ENCODE results near the gene PDE3B. TPM values are rescaled to one million over a fixed set of nuclear protein-coding genes. Genes with fewer than 3 reads are reported as not detected.
"Not testable (repeated sequence)": the region's sequence is repeated elsewhere in the genome, so short reads cannot be mapped to it uniquely, and the experiment has no call there.

PDE3B gene
- total RNA-seq, 1 donor from 2014 or later = 34.3 TPM

DNA sequence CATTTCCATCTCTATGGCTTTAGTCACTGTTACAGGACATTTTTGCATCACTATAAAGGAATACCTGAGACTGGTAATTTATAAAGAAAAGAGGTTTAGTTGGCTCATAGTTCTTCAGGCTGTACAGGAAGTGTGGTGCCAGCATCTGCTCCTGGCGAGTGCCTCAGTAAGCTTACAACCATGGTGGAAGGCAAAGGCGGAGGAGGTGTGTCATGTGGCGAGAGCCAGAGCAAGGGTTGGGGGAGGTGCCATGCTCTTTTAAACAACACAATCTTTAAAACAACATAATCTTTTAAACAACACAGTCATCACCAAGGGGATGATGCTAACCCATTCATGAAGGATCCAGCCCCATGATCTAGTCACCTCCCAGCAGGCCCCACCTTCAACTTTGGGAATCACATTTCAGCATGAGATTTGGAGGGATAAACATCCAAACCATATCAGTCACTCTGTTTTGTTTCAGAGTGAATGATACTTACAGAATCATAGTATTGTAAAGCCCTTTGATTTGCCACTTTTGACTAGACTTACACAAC lies 103.3 kb downstream of the PDE3B start:
- no peak overlapping the region for H3K4me3 ChIP-seq
- DNase-seq = no peak
- H3K9me3 ChIP-seq = no peaks in the 10 kb centered on the region
- H3K36me3 ChIP-seq = no peaks in the 10 kb centered on the region
- TF ChIP-seq CTCF (IDR thresholded peaks at IDR 0.05) = no peak
- H3K27me3 ChIP-seq (ENCODE audit: low read depth) = no peaks in the 10 kb centered on the region
- no peak overlapping the region for H3K27ac ChIP-seq
- intact Hi-C loops (cut with DNase I) = no loop called here
- no peak for ATAC-seq
- peaks cover 8% of the 10 kb centered on the region for H3K4me1 ChIP-seq

DNA sequence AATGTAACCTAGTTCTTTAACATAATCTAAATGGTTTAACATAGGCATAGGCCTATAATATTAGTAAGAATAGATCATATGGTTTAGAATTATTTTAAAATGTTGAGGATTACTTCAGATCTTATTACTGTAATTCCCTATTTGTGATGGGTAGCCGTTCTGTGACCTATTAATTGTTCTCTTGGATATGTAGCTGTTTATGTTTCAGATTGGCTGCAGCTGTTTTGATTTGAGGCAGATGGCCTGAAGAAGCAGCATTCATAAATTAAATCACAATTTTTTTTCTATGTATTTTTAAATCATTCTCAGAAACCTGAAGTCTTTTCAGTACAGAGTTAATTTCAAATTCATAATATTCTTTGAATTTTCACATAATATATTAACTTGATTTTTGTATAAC lies 104.5 kb downstream of the PDE3B start:
- no peak for DNase-seq
- intact Hi-C loops (cut with DNase I) = no loop called here

DNA sequence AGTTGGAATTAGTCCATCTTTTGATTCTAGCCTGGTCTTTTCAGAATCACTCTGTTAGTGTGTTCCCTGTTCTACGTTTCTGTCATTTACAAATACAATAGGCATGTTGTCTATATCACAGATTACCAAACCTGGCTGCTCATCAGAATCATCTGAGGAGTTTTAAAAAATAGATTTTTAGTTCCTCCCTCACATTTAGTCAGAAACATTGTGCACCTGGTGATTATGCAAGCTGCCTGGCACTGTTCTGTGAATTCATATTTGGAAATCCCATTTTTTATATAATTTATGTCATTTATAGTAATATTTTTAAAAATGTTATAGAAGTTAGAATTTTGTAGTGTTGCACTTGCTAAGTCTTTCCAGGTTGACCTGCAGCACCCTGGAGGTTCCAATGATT lies 107.3 kb downstream of the PDE3B start:
- H3K27me3 ChIP-seq (ENCODE audit: low read depth) = no peaks in the 10 kb centered on the region
- ATAC-seq (no peak), DNase-seq (no peak)
- no peak overlapping the region for H3K27ac ChIP-seq
- intact Hi-C loops (cut with DNase I) = no loop called here
- H3K4me1 ChIP-seq = peaks cover 8% of the 10 kb centered on the region
- no peaks in the 10 kb centered on the region for H3K9me3 ChIP-seq
- TF ChIP-seq CTCF (IDR thresholded peaks at IDR 0.05) = no peak
- no peaks in the 10 kb centered on the region for H3K36me3 ChIP-seq
- H3K4me3 ChIP-seq = no peak overlapping the region

More for the DNA sequence above, 104.5 kb downstream of the PDE3B start:
- peaks cover 8% of the 10 kb centered on the region for H3K4me1 ChIP-seq
- no peak for ATAC-seq
- TF ChIP-seq CTCF (IDR thresholded peaks at IDR 0.05) = no peak
- no peak overlapping the region for H3K4me3 ChIP-seq
- H3K27me3 ChIP-seq (ENCODE audit: low read depth) = no peaks in the 10 kb centered on the region
- no peak overlapping the region for H3K27ac ChIP-seq
- no peaks in the 10 kb centered on the region for H3K9me3 ChIP-seq
- no peaks in the 10 kb centered on the region for H3K36me3 ChIP-seq

- Histone ChIP-seq H3K36me3 (no peaks in the 10 kb centered on the region), H3K27ac (no peak overlapping the region), H3K4me1 (peaks cover 8% of the 10 kb centered on the region), H3K9me3 (no peaks in the 10 kb centered on the region), H3K27me3 (ENCODE audit: low read depth) (no peaks in the 10 kb centered on the region), H3K4me3 (no peak overlapping the region)
- intact Hi-C loops (cut with DNase I) = no loop called here
- ATAC-seq (no peak), DNase-seq (no peak)
- no peak for TF ChIP-seq CTCF (IDR thresholded peaks at IDR 0.05)
Observed at GRCh38 chr11:14751975-14752407, 108.4 kb downstream of the PDE3B start.

DNA sequence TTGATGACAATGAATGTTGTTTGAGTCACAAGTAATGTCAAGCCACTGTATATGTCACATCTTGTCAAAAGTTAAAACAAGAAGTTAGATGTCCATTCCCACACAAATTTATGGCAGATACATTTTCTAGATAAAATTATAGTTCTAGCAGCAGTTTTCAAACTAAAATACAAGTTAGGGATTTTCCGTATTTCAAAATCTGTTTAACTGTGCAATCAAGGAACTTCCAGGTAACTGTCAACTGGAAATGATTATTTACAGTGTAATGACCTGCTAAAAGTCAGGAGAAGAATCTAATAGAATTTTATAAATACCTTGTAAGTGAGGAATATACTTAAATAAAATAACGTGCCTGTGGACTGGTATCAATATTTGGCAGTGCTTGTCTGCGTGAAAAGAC lies 111.5 kb downstream of the PDE3B start:
- Histone ChIP-seq H3K27ac (no peak overlapping the region), H3K4me3 (no peak overlapping the region), H3K27me3 (ENCODE audit: low read depth) (no peaks in the 10 kb centered on the region), H3K36me3 (no peaks in the 10 kb centered on the region), H3K4me1 (peaks cover 8% of the 10 kb centered on the region), H3K9me3 (no peaks in the 10 kb centered on the region)
- no peak for TF ChIP-seq CTCF (IDR thresholded peaks at IDR 0.05)
- DNase-seq (no peak), ATAC-seq (no peak)
- intact Hi-C loops (cut with DNase I) = no loop called here

DNA sequence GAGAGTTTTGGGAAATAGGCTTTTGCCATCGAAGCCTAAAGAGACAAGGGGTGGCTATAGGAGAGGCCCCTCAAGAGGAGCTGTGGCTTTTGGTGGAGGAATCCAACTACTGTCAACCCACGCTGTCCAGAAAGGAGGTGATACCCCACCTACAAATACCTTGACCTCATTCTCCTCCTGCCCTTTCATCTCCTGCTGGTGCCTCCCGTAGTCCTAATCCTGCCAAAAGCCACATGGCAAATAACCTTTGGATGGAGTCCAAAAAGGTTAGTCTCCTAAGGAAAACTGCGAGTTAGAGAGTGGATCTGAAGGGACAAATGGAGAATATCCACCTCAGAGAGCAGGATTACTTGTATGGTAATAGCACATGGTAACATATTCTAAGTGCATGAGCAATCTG lies 112.7 kb downstream of the PDE3B start:
- H3K27ac ChIP-seq = no peak overlapping the region
- no peak for ATAC-seq
- no peak overlapping the region for H3K4me3 ChIP-seq
- no peaks in the 10 kb centered on the region for H3K36me3 ChIP-seq
- H3K9me3 ChIP-seq = no peaks in the 10 kb centered on the region
- no peak for TF ChIP-seq CTCF (IDR thresholded peaks at IDR 0.05)
- no peak for DNase-seq
- intact Hi-C loops (cut with DNase I) = no loop called here
- no peaks in the 10 kb centered on the region for H3K4me1 ChIP-seq
- no peaks in the 10 kb centered on the region for H3K27me3 ChIP-seq (ENCODE audit: low read depth)

- peaks cover 11% of the 10 kb centered on the region for H3K4me1 ChIP-seq
- ATAC-seq; DNase-seq; intact Hi-C loops (cut with DNase I); H3K27me3 ChIP-seq (ENCODE audit: low read depth); H3K36me3 ChIP-seq; H3K4me3 ChIP-seq; H3K9me3 ChIP-seq; H3K27ac ChIP-seq: not testable (repeated sequence)
Observed at GRCh38 chr11:14759300-14760012, 115.9 kb downstream of the PDE3B start.

Data from lower lobe of right lung (tissue), 2 donors.